Tibial artery (tissue), 4 donors: ENCODE measurements around the gene ADPRHL1.
"Not testable (repeated sequence)": the region's sequence is repeated elsewhere in the genome, so short reads cannot be mapped to it uniquely, and the experiment has no call there.

Experiments used
- DNase-seq, 2 donors: peaks; one replicate each; pipeline ENCODE4 v3.0.0-alpha.2; 2019
- H3K27ac ChIP-seq, 2 donors: fragments of 200-600 bp; sonication (generic) in 1 of 2; 1 replicate in 1 of 2; 2 replicates in 1 of 2; pipeline ENCODE4 v1.5.1; 2018 to 2019; ENCODE audit warnings: mild to moderate bottlenecking in 1 of 2
- H3K27me3 ChIP-seq, 2 donors: fragments of 200-600 bp; sonication (generic) in 1 of 2; one replicate each; pipeline versions ENCODE4 v1.5.1 to v1.6.0; 2016 to 2019
- H3K36me3 ChIP-seq, 3 donors: fragments of 200-600 bp; sonication (generic) in 2 of 3; one replicate each; pipeline ENCODE4 v1.5.1; 2016 to 2019; ENCODE audit warnings: mild to moderate bottlenecking in 2 of 3
- H3K4me1 ChIP-seq, 4 donors: fragments of 200-600 bp; sonication (generic) in 2 of 4; 1 replicate in 3 of 4; 2 replicates in 1 of 4; pipeline ENCODE4 v1.5.1; 2016 to 2019
- H3K4me3 ChIP-seq, 2 donors: fragments of 200-600 bp; sonication (generic) in 1 of 2; 1 replicate in 1 of 2; 2 replicates in 1 of 2; pipeline ENCODE4 v1.5.1; 2018 to 2019; ENCODE audit warnings: mild to moderate bottlenecking in 2 of 2
- H3K9me3 ChIP-seq, 3 donors: fragments of 200-600 bp; sonication (generic) in 1 of 3; one replicate each; pipeline ENCODE4 v1.5.1; 2016 to 2019
- intact Hi-C: fragments of 100-400 bp; cut with DNase I; formaldehyde crosslinking; loops from one replicate; pipeline ENCODE4 v1.15.0; 2023; ENCODE audit warnings: low total_unique reads
- TF ChIP-seq, protein P1 (sequence below), 2 experiments: fragments of 200-600 bp in 1 of 2; fragments of 450-650 bp in 1 of 2; IDR thresholded peaks; one replicate each; pipeline ENCODE4 v1.5.1; 2017 to 2019; ENCODE audit warnings: antibody characterized with exemption in 2 of 2, mild to moderate bottlenecking in 1 of 2, moderate library complexity in 1 of 2

ADPRHL1 gene

DNA sequence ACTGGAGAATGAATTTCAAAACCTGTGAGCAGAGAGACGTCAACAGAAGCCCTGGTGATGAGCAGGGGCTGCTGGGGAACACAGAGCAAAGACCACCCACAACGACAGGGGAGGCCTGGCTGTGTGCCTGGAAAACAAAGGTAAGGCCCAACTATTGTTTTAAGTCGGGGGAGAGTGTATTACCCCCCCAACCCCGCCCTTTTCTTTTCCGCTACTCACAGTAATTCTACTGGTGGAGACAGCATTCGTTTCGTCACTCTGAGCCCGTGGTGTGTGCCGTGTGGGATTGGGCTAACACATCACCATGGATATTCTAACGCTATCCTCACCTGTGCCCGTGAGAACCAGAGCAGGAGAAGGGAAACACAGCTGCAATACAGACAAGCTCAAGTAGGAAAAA lies 18.6 kb upstream of the ADPRHL1 start:
- Histone ChIP-seq H3K27ac (no peak overlapping the region), H3K27me3 (no peaks in the 10 kb centered on the region), H3K4me3 (no peak overlapping the region), H3K36me3 (peaks cover 24 to 64% (median 45%) of the 10 kb centered on the region in 3 donors), H3K9me3 (no peaks in the 10 kb centered on the region), H3K4me1 (no peaks in the 10 kb centered on the region)
- TF ChIP-seq, protein P1, sequence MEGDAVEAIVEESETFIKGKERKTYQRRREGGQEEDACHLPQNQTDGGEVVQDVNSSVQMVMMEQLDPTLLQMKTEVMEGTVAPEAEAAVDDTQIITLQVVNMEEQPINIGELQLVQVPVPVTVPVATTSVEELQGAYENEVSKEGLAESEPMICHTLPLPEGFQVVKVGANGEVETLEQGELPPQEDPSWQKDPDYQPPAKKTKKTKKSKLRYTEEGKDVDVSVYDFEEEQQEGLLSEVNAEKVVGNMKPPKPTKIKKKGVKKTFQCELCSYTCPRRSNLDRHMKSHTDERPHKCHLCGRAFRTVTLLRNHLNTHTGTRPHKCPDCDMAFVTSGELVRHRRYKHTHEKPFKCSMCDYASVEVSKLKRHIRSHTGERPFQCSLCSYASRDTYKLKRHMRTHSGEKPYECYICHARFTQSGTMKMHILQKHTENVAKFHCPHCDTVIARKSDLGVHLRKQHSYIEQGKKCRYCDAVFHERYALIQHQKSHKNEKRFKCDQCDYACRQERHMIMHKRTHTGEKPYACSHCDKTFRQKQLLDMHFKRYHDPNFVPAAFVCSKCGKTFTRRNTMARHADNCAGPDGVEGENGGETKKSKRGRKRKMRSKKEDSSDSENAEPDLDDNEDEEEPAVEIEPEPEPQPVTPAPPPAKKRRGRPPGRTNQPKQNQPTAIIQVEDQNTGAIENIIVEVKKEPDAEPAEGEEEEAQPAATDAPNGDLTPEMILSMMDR (IDR thresholded peaks at IDR 0.05), result no peak
- intact Hi-C loops, result no loop called here
- no peak for DNase-seq

DNA sequence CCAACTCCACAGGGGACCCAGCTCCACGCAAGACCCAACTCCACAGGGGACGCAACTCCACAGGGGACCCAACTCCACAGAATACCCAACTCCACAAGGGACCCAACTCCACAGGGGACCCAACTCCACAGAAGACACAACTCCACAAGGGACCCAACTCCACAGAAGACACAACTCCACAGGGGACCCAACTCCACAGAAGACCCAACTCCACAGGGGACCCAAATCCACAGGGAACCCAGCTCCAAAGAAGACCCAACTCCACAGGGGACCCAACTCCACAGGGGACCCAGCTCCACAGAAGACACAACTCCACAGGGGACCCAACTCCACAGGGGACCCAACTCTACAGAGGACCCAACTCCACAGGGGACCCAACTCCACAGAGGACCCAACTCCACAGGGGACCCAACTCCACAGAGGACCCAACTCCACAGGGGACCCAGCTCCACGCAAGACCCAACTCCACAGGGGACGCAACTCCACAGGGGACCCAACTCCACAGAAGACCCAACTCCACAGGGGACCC lies 17.4 kb upstream of the ADPRHL1 start:
- DNase-seq, H3K9me3 ChIP-seq, H3K27ac ChIP-seq, H3K4me3 ChIP-seq, H3K4me1 ChIP-seq, intact Hi-C loops, H3K27me3 ChIP-seq: not testable (repeated sequence)
- peaks cover 22 to 57% (median 43%) of the 10 kb centered on the region in 3 donors for H3K36me3 ChIP-seq

DNA sequence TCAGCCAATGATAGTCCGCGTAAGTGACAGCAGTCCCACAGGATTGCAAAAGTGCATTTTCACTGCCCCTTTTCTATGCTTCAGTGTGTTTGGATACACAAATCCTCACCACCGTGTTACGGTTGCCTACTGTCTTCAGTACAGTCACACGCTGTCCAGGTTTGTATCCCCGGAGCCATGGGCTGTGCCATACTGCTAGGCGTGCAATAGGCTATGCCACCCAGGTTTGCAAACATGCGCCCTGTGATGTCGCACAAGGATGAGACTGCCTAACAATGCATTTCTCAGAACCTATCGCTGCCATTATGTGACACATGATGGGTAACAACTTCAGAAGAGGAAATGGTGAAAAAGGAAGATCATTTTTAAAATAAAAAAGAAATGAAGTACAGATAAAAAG lies 16.8 kb upstream of the ADPRHL1 start:
- no peaks in the 10 kb centered on the region for H3K9me3 ChIP-seq
- no peak overlapping the region for H3K27ac ChIP-seq
- peaks cover 0 to 4% (median 0%) of the 10 kb centered on the region in 4 donors for H3K4me1 ChIP-seq
- no peaks in the 10 kb centered on the region for H3K27me3 ChIP-seq
- no peak for DNase-seq
- H3K4me3 ChIP-seq, result no peak overlapping the region
- intact Hi-C loops, result no loop called here
- peaks cover 16 to 51% (median 37%) of the 10 kb centered on the region in 3 donors for H3K36me3 ChIP-seq
- TF ChIP-seq, protein P1 (IDR thresholded peaks at IDR 0.05), result no peak

DNA sequence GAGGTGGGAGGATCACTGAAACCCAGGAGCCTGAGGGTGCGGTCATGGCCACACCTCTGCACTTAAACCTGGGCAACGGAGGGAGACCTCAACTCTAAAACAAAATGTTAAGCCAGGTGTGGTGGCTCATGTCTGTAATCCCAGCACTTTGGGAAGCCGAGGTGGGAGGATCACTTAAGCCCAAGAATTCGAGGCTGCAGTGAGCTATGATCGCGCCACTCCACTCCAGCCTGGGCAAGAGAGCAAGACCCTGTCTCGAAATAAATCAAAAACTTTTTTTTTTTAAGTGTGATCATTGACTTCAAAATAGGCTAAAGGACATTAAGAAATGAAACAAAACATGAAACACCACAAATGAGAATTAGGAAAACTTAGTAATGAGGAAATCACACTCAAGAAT lies 16.3 kb upstream of the ADPRHL1 start:
- Histone ChIP-seq H3K9me3 (no peaks in the 10 kb centered on the region), H3K27ac (no peak overlapping the region), H3K4me3 (no peak overlapping the region), H3K27me3 (no peaks in the 10 kb centered on the region), H3K4me1 (peaks cover 0 to 4% (median 0%) of the 10 kb centered on the region in 4 donors), H3K36me3 (peaks cover 11 to 48% (median 33%) of the 10 kb centered on the region in 3 donors)
- TF ChIP-seq, protein P1 (IDR thresholded peaks at IDR 0.05), result no peak
- intact Hi-C loops, result no loop called here
- DNase-seq, result no peak

DNA sequence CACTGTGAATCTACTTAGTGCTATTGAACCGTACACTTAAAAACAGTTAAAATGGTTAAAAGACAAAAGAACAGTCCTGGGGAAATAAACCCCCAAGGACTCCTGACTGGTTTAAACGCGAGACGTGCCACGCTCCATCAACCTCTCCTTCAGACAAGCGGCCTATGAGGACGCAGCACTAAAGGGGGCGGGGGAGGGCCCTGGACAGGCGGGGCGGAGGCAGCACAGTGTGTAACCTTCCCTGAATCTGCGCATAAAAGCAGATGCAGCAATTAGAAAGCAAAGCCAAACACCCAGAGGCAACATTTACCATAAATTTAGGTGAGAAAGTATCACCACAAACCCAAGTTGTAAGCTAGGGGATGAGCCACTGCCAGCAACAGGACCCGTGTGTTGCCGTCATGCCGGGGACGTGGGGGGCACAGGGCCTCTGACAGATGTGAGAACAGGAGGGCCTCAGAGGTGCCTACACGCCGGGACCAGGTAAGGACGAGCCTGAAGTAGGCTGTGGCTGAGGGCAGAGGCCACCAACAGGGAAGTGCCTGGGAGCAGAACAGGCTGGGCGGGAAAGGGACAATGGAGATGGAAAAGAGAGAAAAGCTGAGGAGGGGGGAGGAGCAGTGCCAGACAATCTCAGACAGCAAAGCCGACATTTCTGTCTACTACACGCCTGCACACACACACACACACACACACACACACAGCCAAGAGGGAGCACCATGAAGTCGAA lies 15.3 kb upstream of the ADPRHL1 start:
- TF ChIP-seq, protein P1 (IDR thresholded peaks at IDR 0.05), result no peak
- no peak for DNase-seq
- Histone ChIP-seq H3K4me1 (peaks cover 0 to 4% (median 0%) of the 10 kb centered on the region in 4 donors), H3K4me3 (no peak overlapping the region), H3K36me3 (peaks cover 4 to 44% (median 24%) of the 10 kb centered on the region in 3 donors), H3K27me3 (no peaks in the 10 kb centered on the region), H3K27ac (no peak overlapping the region), H3K9me3 (no peaks in the 10 kb centered on the region)
- intact Hi-C loops, result no loop called here

DNA sequence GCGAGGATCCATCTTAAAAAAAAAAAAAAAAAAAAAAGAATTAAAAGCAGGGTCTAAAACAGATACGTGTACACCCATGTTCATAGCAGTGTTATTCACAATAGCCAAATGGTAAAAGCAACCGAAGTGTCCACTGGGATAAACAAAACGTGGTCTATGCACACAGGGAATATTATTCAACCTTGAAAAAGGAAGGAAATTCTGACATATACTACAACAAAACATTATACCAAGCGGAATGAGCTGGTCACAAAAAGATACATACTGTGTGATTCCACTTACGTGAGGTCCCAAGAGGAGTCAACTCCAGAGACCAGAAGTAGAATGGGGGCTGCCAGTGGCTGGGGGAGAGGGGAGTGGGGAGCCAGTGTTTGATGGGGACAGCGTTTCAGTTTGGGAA lies 14.7 kb upstream of the ADPRHL1 start:
- Histone ChIP-seq H3K9me3 (no peaks in the 10 kb centered on the region), H3K27me3 (no peaks in the 10 kb centered on the region), H3K27ac (no peak overlapping the region), H3K4me3 (no peak overlapping the region), H3K36me3 (peaks cover 0 to 40% (median 18%) of the 10 kb centered on the region in 3 donors), H3K4me1 (peaks cover 0 to 4% (median 0%) of the 10 kb centered on the region in 4 donors)
- intact Hi-C loops, result no loop called here
- DNase-seq, result no peak
- TF ChIP-seq, protein P1 (IDR thresholded peaks at IDR 0.05), result no peak
